Measurements from ENCODE around the gene FAM3B.

The FAM3B gene

DNA sequence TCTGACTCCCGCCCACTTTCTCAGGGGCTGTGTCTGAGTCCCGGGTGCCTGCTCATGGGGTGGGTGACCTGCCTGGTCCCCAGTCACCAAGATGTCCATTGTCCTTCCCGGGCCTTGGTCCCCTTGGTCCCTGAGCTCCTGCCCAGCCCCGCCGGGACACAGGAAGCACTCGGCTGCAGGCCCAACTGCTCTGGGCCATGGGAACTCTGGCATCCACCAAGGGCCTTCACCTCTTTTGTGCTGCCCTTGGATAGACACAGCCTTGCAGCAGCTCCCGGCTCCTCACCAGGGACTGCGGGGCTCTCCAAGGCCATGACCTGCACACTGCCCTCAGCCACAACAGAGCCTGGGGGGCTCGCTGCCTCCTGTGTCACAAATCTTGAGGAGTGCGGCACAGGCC, 87.4 kb downstream of the FAM3B start:
- H3K36me3 ChIP-seq (ENCODE audit: insufficient read depth, low read length) = peaks cover 96% of the 10 kb centered on the region
- no peaks in the 10 kb centered on the region for H3K9me3 ChIP-seq (ENCODE audit: low read length)
- H3K27me3 ChIP-seq (ENCODE audit: insufficient read depth, low read length) = no peaks in the 10 kb centered on the region
- TF ChIP-seq, protein P1, sequence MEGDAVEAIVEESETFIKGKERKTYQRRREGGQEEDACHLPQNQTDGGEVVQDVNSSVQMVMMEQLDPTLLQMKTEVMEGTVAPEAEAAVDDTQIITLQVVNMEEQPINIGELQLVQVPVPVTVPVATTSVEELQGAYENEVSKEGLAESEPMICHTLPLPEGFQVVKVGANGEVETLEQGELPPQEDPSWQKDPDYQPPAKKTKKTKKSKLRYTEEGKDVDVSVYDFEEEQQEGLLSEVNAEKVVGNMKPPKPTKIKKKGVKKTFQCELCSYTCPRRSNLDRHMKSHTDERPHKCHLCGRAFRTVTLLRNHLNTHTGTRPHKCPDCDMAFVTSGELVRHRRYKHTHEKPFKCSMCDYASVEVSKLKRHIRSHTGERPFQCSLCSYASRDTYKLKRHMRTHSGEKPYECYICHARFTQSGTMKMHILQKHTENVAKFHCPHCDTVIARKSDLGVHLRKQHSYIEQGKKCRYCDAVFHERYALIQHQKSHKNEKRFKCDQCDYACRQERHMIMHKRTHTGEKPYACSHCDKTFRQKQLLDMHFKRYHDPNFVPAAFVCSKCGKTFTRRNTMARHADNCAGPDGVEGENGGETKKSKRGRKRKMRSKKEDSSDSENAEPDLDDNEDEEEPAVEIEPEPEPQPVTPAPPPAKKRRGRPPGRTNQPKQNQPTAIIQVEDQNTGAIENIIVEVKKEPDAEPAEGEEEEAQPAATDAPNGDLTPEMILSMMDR (IDR thresholded peaks at IDR 0.05; ENCODE audit: low read length) = no peak
- no peak for TF ChIP-seq EZH2 (IDR thresholded peaks at IDR 0.05; ENCODE audit: borderline replicate concordance, low read length)
- H3K27ac ChIP-seq (ENCODE audit: low read depth, low read length, poor library complexity, severe bottlenecking) = no peak overlapping the region
- no peak overlapping the region for H2AFZ ChIP-seq (ENCODE audit: low read length)
- H3F3A ChIP-seq (ENCODE audit: insufficient read depth, low read length) = no peaks in the 10 kb centered on the region
- H3K9ac ChIP-seq (ENCODE audit: low read length) = no peak overlapping the region
- no peaks in the 10 kb centered on the region for H3K9me2 ChIP-seq (ENCODE audit: low read depth, low read length)
- no peak overlapping the region for H3K4me2 ChIP-seq (ENCODE audit: low read length)
- H3K4me1 ChIP-seq (ENCODE audit: insufficient read depth, low read length, severe bottlenecking) = no peaks in the 10 kb centered on the region
- H4K20me1 ChIP-seq (ENCODE audit: insufficient read depth, low read length) = no peaks in the 10 kb centered on the region
- no peaks in the 10 kb centered on the region for H3K79me2 ChIP-seq (ENCODE audit: insufficient read depth, low read length)
- H3K4me3 ChIP-seq (ENCODE audit: low read depth, low read length, poor library complexity, severe bottlenecking) = no peak overlapping the region

DNA sequence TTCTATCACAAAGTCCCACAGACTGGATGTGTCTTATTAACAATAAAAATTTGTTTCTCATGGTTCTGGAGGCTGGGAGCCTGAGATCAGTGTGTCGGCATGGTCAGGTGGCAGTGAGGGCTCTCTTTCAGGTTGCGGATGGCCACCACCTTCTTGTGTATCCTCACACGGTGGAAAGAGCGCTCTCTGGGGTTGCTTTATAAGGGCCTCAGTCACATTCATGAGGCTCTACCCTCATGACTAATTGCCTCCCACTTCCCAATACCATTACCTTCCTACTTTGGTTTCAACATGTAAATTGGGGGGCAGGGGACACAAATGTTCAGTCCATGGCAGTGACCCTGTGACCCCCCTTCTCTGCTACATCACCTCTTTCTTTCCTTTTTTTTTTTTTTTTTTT, 88.7 kb downstream of the FAM3B start:
- H3K9me2 ChIP-seq (ENCODE audit: low read depth, low read length) = no peaks in the 10 kb centered on the region
- peaks cover 96% of the 10 kb centered on the region for H3K36me3 ChIP-seq (ENCODE audit: insufficient read depth, low read length)
- H3K79me2 ChIP-seq (ENCODE audit: insufficient read depth, low read length) = no peaks in the 10 kb centered on the region
- TF ChIP-seq, protein P1 (IDR thresholded peaks at IDR 0.05; ENCODE audit: low read length) = no peak
- no peak for TF ChIP-seq EZH2 (IDR thresholded peaks at IDR 0.05; ENCODE audit: borderline replicate concordance, low read length)
- no peak overlapping the region for H3K9ac ChIP-seq (ENCODE audit: low read length)
- no peaks in the 10 kb centered on the region for H3K9me3 ChIP-seq (ENCODE audit: low read length)
- no peaks in the 10 kb centered on the region for H3F3A ChIP-seq (ENCODE audit: insufficient read depth, low read length)
- no peak overlapping the region for H3K27ac ChIP-seq (ENCODE audit: low read depth, low read length, poor library complexity, severe bottlenecking)
- no peak overlapping the region for H3K4me3 ChIP-seq (ENCODE audit: low read depth, low read length, poor library complexity, severe bottlenecking)
- H2AFZ ChIP-seq (ENCODE audit: low read length) = no peak overlapping the region
- H3K27me3 ChIP-seq (ENCODE audit: insufficient read depth, low read length) = no peaks in the 10 kb centered on the region
- no peak overlapping the region for H3K4me2 ChIP-seq (ENCODE audit: low read length)
- no peaks in the 10 kb centered on the region for H4K20me1 ChIP-seq (ENCODE audit: insufficient read depth, low read length)
- H3K4me1 ChIP-seq (ENCODE audit: insufficient read depth, low read length, severe bottlenecking) = no peaks in the 10 kb centered on the region

DNA sequence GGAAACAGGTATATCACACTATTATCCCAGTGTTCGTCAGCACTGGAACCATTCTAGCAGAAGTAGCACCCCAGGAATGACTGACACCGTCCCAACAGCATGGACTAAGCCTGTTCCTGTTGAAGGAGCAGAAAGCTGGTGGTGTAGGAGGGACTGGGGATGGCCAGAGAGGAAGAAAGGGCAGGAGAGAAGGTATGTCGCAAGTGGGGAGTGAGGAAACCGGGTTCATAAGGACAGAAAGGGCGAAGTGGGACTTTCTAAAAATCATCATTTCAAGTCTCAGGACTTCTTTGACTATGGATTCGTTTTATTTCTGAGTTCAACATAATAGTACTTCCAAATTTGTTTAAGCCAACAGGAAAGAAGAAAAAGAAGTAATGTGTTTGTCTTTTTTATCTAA, 89.7 kb downstream of the FAM3B start:
- TF ChIP-seq, protein P1 (IDR thresholded peaks at IDR 0.05; ENCODE audit: low read length) = no peak
- no peak for TF ChIP-seq EZH2 (IDR thresholded peaks at IDR 0.05; ENCODE audit: borderline replicate concordance, low read length)
- H3K9me2 ChIP-seq (ENCODE audit: low read depth, low read length) = no peaks in the 10 kb centered on the region
- no peak overlapping the region for H3K4me3 ChIP-seq (ENCODE audit: low read depth, low read length, poor library complexity, severe bottlenecking)
- H3K27me3 ChIP-seq (ENCODE audit: insufficient read depth, low read length) = no peaks in the 10 kb centered on the region
- no peaks in the 10 kb centered on the region for H3K79me2 ChIP-seq (ENCODE audit: insufficient read depth, low read length)
- peaks cover 2% of the 10 kb centered on the region for H3K4me1 ChIP-seq (ENCODE audit: insufficient read depth, low read length, severe bottlenecking)
- H3K27ac ChIP-seq (ENCODE audit: low read depth, low read length, poor library complexity, severe bottlenecking) = no peak overlapping the region
- H3K9ac ChIP-seq (ENCODE audit: low read length) = no peak overlapping the region
- H3K36me3 ChIP-seq (ENCODE audit: insufficient read depth, low read length) = peaks cover 89% of the 10 kb centered on the region
- no peak overlapping the region for H3K4me2 ChIP-seq (ENCODE audit: low read length)
- H2AFZ ChIP-seq (ENCODE audit: low read length) = no peak overlapping the region
- H3F3A ChIP-seq (ENCODE audit: insufficient read depth, low read length) = no peaks in the 10 kb centered on the region
- no peaks in the 10 kb centered on the region for H4K20me1 ChIP-seq (ENCODE audit: insufficient read depth, low read length)
- no peaks in the 10 kb centered on the region for H3K9me3 ChIP-seq (ENCODE audit: low read length)

Data from OCI-LY1 (cell line).